H9 (cell line): ENCODE data around the gene TMEM54. TPM values are rescaled to one million over a fixed set of nuclear protein-coding genes. Genes with fewer than 3 reads are reported as not detected.

Experiments used
- DNase-seq: peaks from one replicate; pipeline ENCODE4 v3.0.0-alpha.2; 2017
- H2AFZ ChIP-seq: one replicate; pipeline ENCODE4 v1.6.1; 2013; ENCODE audit warnings: mild to moderate bottlenecking, low read length, control low read depth, moderate library complexity
- H2AK5ac ChIP-seq: 2 replicates; pipeline ENCODE4 v1.6.1; 2013; ENCODE audit warnings: low read length, control low read depth, mixed read lengths; ENCODE audit not compliant: insufficient read length
- H2BK120ac ChIP-seq: one replicate; pipeline ENCODE4 v1.6.1; 2013; ENCODE audit warnings: low read depth, mild to moderate bottlenecking, low read length, control low read depth, inconsistent platforms; ENCODE audit not compliant: poor library complexity, severe bottlenecking
- H2BK12ac ChIP-seq: 2 replicates; pipeline ENCODE4 v1.6.1; 2013; ENCODE audit warnings: low read length, control low read depth, mixed read lengths, low read depth; ENCODE audit not compliant: insufficient read length
- H2BK15ac ChIP-seq: 2 replicates; pipeline ENCODE4 v1.6.1; 2013; ENCODE audit warnings: low read depth, low read length, control low read depth
- H2BK20ac ChIP-seq: one replicate; pipeline ENCODE4 v1.6.1; 2013; ENCODE audit warnings: low read depth, mild to moderate bottlenecking, low read length, control low read depth, inconsistent platforms; ENCODE audit not compliant: poor library complexity, severe bottlenecking
- H2BK5ac ChIP-seq: 2 replicates; pipeline ENCODE4 v1.6.1; 2013; ENCODE audit warnings: low read length, control low read depth, mixed read lengths; ENCODE audit not compliant: insufficient read length
- H3K14ac ChIP-seq: 2 replicates; pipeline ENCODE4 v1.6.1; 2013; ENCODE audit warnings: low read length, control low read depth; ENCODE audit not compliant: insufficient read depth
- H3K18ac ChIP-seq: 2 replicates; pipeline ENCODE4 v1.6.1; 2013; ENCODE audit warnings: low read depth, mild to moderate bottlenecking, mixed read lengths, low read length, control low read depth; ENCODE audit not compliant: insufficient read length
- H3K23ac ChIP-seq: 2 replicates; pipeline ENCODE4 v1.6.1; 2013; ENCODE audit warnings: low read length, control low read depth, mixed read lengths, low read depth; ENCODE audit not compliant: insufficient read length
- H3K23me2 ChIP-seq: 2 replicates; pipeline ENCODE4 v1.6.1; 2013; ENCODE audit warnings: low read depth, mild to moderate bottlenecking, mixed read lengths, low read length, control low read depth; ENCODE audit not compliant: insufficient read length, poor library complexity, severe bottlenecking
- H3K27ac ChIP-seq: 2 replicates; pipeline ENCODE4 v1.5.1; 2013; ENCODE audit warnings: low read length, control low read depth, mixed read lengths, low read depth; ENCODE audit not compliant: insufficient read length
- H3K27me3 ChIP-seq: 2 replicates; pipeline ENCODE4 v1.6.1; 2013; ENCODE audit warnings: low read length, control low read depth, inconsistent platforms; ENCODE audit not compliant: insufficient read depth
- H3K4ac ChIP-seq: 2 replicates; pipeline ENCODE4 v1.6.1; 2013; ENCODE audit warnings: low read depth, mild to moderate bottlenecking, control low read depth, inconsistent platforms, low read length, moderate library complexity
- H3K4me1 ChIP-seq: 2 replicates; pipeline ENCODE4 v1.6.1; 2013; ENCODE audit warnings: low read length, control low read depth, inconsistent platforms; ENCODE audit not compliant: insufficient read depth
- H3K4me2 ChIP-seq: 2 replicates; pipeline ENCODE4 v1.6.1; 2013; ENCODE audit warnings: low read length, control low read depth, mixed read lengths; ENCODE audit not compliant: insufficient read length, insufficient read depth
- H3K56ac ChIP-seq: 2 replicates; pipeline ENCODE4 v1.6.1; 2013; ENCODE audit warnings: low read depth, mild to moderate bottlenecking, mixed read lengths, low read length, control low read depth; ENCODE audit not compliant: insufficient read length
- H3K79me1 ChIP-seq: 2 replicates; pipeline ENCODE4 v1.6.1; 2013; ENCODE audit warnings: low read depth, mild to moderate bottlenecking, moderate library complexity, low read length, control low read depth, inconsistent platforms; ENCODE audit not compliant: insufficient read depth, poor library complexity, severe bottlenecking
- H3K79me2 ChIP-seq: 2 replicates; pipeline ENCODE4 v1.6.1; 2013; ENCODE audit warnings: low read length, control low read depth, inconsistent platforms; ENCODE audit not compliant: insufficient read depth
- H3K9ac ChIP-seq: 2 replicates; pipeline ENCODE4 v1.6.1; 2013; ENCODE audit warnings: low read length, control low read depth, mixed read lengths; ENCODE audit not compliant: insufficient read length; ENCODE audit errors: extremely low read depth
- H3K9me3 ChIP-seq: one replicate; pipeline ENCODE4 v1.6.1; 2013; ENCODE audit warnings: low read depth, low read length, inconsistent platforms; ENCODE audit not compliant: control insufficient read depth
- H3T11ph ChIP-seq: one replicate; pipeline ENCODE4 v1.6.1; 2013; ENCODE audit warnings: mild to moderate bottlenecking, low read length, control low read depth, inconsistent platforms
- H4K20me1 ChIP-seq: one replicate; pipeline ENCODE4 v1.6.1; 2013; ENCODE audit not compliant: control insufficient read depth, insufficient read length, insufficient read depth
- H4K5ac ChIP-seq: 2 replicates; pipeline ENCODE4 v1.6.1; 2013; ENCODE audit warnings: low read depth, mild to moderate bottlenecking, mixed read lengths, low read length, control low read depth; ENCODE audit not compliant: insufficient read length
- H4K8ac ChIP-seq: replicated peaks from 2 replicates; pipeline ENCODE4 v1.6.1; 2013; ENCODE audit warnings: low read length, control low read depth, mixed read lengths, low read depth; ENCODE audit not compliant: insufficient read length
- H4K91ac ChIP-seq: 2 replicates; pipeline ENCODE4 v1.6.1; 2013; ENCODE audit warnings: low read depth, mild to moderate bottlenecking, moderate library complexity, mixed read lengths, low read length, control low read depth; ENCODE audit not compliant: insufficient read length
- H3K27ac Mint-ChIP-seq, 3 experiments: 2 replicates in 2 of 3; 3 replicates in 1 of 3; pipeline ENCODE4 v1.8.0; 2020 to 2021; ENCODE audit warnings: mixed read lengths in 3 of 3, mild to moderate bottlenecking in 1 of 3, moderate library complexity in 1 of 3
- H3K27me3 Mint-ChIP-seq: 2 replicates; pipeline ENCODE4 v1.8.0; 2021; ENCODE audit warnings: low read depth, mild to moderate bottlenecking, moderate library complexity, mixed read lengths
- H3K36me3 Mint-ChIP-seq, 3 experiments: 2 replicates in 2 of 3; 3 replicates in 1 of 3; pipeline ENCODE4 v1.8.0; 2020 to 2021; ENCODE audit warnings: low read depth in 3 of 3, mixed read lengths in 3 of 3; ENCODE audit not compliant: insufficient read depth in 1 of 3
- H3K4me1 Mint-ChIP-seq, 2 experiments: 2 replicates each; pipeline ENCODE4 v1.8.0; 2020; ENCODE audit warnings: mixed read lengths in 2 of 2
- H3K4me3 Mint-ChIP-seq, 2 experiments: 2 replicates in 1 of 2; 3 replicates in 1 of 2; pipeline ENCODE4 v1.8.0; 2020 to 2021; ENCODE audit warnings: mild to moderate bottlenecking in 2 of 2, mixed read lengths in 2 of 2, moderate library complexity in 1 of 2
- H3K9me3 Mint-ChIP-seq, 2 experiments: 2 replicates in 1 of 2; 3 replicates in 1 of 2; pipeline ENCODE4 v1.8.0; 2020; ENCODE audit warnings: mild to moderate bottlenecking in 2 of 2, mixed read lengths in 2 of 2, moderate library complexity in 1 of 2
- WGBS: extraction: QIAGEN DNeasy Blood & Tissue Kit; methylation state at CpG from one replicate; pipeline ENCODE4 v1.1.7; 2013; ENCODE audit warnings: missing lambda C conversion rate, low lambda C conversion rate, mixed read lengths; ENCODE audit not compliant: insufficient read length; ENCODE audit errors: extremely low coverage; 5-methylcytosine and 5-hydroxymethylcytosine counted together
- total RNA-seq: library from RNA; stranded (reverse); gene quantifications from 2 replicates; pipeline ENCODE4 v1.2.1, GENCODE V29; 2021
- TF ChIP-seq, protein P1 (sequence below): fragments of 200-600 bp; sonication (generic); conservative IDR thresholded peaks from 3 replicates; pipeline ENCODE4 v1.8.0; 2021; ENCODE audit warnings: antibody characterized with exemption, mild to moderate bottlenecking

TMEM54 gene
- total RNA-seq, 1 experiment from 2014 or later: 17.2 TPM

DNA sequence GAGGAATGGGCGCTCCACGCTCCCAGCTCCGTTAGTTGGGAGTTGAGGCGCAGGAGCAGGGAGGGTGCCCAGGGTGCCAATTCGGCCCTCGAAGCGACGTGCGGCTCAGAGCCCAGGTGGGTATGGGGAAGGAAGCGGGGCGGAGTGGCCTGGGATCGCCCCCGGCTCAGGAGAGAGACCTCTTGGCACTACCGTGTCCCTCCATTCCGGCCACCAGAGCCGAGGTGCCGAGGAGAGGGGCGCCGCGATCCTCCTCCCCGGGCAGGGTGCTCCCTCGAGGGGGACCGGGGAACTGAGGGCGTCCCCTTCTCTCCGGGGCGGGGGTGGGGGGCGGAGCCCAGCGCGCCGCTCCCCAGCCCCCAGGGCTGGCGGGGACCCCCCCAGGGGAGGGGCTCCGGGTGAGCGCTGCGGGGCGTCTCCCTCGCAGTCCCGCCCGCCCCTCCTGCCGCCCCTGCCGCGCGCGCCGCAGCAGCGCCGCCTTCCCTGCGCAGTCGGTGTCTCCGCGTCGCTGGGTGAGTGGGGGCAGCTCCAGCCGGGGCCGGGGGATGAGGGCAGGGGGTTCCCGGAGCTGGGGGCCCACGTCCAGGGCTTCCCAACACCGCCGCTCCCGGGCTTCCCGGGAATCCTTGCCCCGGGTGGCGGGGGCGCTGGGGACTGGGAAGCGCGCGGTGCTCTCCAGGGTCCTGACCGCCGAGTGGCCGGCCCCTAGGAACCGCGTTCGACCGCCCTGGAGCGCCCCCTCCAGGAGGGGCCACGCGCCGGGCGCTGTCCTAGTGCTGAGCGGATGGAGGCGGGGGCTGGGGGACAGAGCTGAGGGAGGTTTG is 15.0 kb downstream of the TMEM54 start, which contains the start of gene HPCA:
HPCA (plus strand) TSS at position 488 of the 824 bp plus-strand sequence. CDS start 2,408 bp downstream, outside the sequence.
- peaks cover 72% of the 10 kb centered on the region for H3K27me3 Mint-ChIP-seq
- H2BK12ac ChIP-seq: no peak within 1 kb of the TSS

More for the DNA sequence above, 15.0 kb downstream of the TMEM54 start, which contains the start of gene HPCA:
- TF ChIP-seq, protein P1, sequence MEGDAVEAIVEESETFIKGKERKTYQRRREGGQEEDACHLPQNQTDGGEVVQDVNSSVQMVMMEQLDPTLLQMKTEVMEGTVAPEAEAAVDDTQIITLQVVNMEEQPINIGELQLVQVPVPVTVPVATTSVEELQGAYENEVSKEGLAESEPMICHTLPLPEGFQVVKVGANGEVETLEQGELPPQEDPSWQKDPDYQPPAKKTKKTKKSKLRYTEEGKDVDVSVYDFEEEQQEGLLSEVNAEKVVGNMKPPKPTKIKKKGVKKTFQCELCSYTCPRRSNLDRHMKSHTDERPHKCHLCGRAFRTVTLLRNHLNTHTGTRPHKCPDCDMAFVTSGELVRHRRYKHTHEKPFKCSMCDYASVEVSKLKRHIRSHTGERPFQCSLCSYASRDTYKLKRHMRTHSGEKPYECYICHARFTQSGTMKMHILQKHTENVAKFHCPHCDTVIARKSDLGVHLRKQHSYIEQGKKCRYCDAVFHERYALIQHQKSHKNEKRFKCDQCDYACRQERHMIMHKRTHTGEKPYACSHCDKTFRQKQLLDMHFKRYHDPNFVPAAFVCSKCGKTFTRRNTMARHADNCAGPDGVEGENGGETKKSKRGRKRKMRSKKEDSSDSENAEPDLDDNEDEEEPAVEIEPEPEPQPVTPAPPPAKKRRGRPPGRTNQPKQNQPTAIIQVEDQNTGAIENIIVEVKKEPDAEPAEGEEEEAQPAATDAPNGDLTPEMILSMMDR: peak; percentile 90
- Histone ChIP-seq H3K18ac (no peak within 1 kb of the TSS), H3K56ac (no peak within 1 kb of the TSS), H2BK15ac (no peak within 1 kb of the TSS), H3K4me2 (peak within 1 kb of the TSS; percentile 30), H3K79me1 (no peaks in the 10 kb centered on the region), H3K23ac (no peak within 1 kb of the TSS), H2BK120ac (no peak within 1 kb of the TSS), H2BK5ac (no peak within 1 kb of the TSS), H2BK20ac (no peak within 1 kb of the TSS), H3K27me3 (no peaks in the 10 kb centered on the region; the same call in 1 of the 2 replicates), H3K14ac (no peak within 1 kb of the TSS), H4K20me1 (no peaks in the 10 kb centered on the region), H3K23me2 (no peaks in the 10 kb centered on the region), H3K9me3 (no peaks in the 10 kb centered on the region), H2AFZ (no peak within 1 kb of the TSS), H3K79me2 (no peaks in the 10 kb centered on the region), H4K5ac (no peak within 1 kb of the TSS), H4K8ac (no peak within 1 kb of the TSS), H2AK5ac (no peak within 1 kb of the TSS), H4K91ac (no peak within 1 kb of the TSS), H3K4ac (no peak within 1 kb of the TSS), H3K27ac (no peak within 1 kb of the TSS), H3K9ac (no peak within 1 kb of the TSS), H3T11ph (no peak within 1 kb of the TSS), H3K4me1 (no peaks in the 10 kb centered on the region)
- H3K9me3 Mint-ChIP-seq: no peaks in the 10 kb centered on the region; a peak in 1 of 5 replicates
- WGBS: no CpG with 5 or more reads among the region's 79 CpGs
- peak within 1 kb of the TSS; percentile 49 to 75 for H3K4me3 Mint-ChIP-seq
- peaks cover 4 to 32% of the 10 kb centered on the region in 2 experiments; a peak in 3 of 4 replicates for H3K4me1 Mint-ChIP-seq
- H3K27ac Mint-ChIP-seq: no peak within 1 kb of the TSS
- DNase-seq: peak; percentile 84
- H3K36me3 Mint-ChIP-seq: no peaks in the 10 kb centered on the region
